Heart left ventricle (tissue), 13 donors: ENCODE data around the gene TNRC18.

Experiments used
- POLR2A ChIP-seq, 2 donors: fragments of 450-650 bp; IDR thresholded peaks; one replicate each; pipeline ENCODE4 v1.6.1; 2017; ENCODE audit warnings: antibody characterized with exemption in 2 of 2, mild to moderate bottlenecking in 2 of 2, moderate library complexity in 2 of 2
- TF ChIP-seq, protein P1 (sequence below), 12 donors: fragments of 200-600 bp; sonication (generic) in 4 of 12; IDR thresholded peaks; one replicate each; pipeline versions ENCODE4 v1.5.0 to v1.8.0; 2018 to 2022; ENCODE audit warnings: antibody characterized with exemption in 12 of 12, mild to moderate bottlenecking in 5 of 12
- donor health status: ischemic (EF 13 %, LVEDD 7.1; RV severe dilation, severe dysfunction).
- donor health status: DM: no; HTN: yes; CAD: no.
- donor health status: DM: no; HTN: no; CAD: no.
- donor health status: ischemic (EF 25% LVEDD 6.9; RV normal size, moderate dysfunction).
- donor health status: ischemic (EF 25% LVEDD 5.7; RV mildly dilated, moderate dysfunction).
- donor health status: ischemic (EF 35%, LVEDD 5.7; RV mildly dilated, moderate dysfunction).
- donor health status: nonischemic (EF 11% LVEDD 7.7; RV severe dilation, severe dysfunction).
- donor health status: DM: yes; HTN: yes; CAD: no.
- donor health status: PGD.
- donor health status: ischemic (EF 29% LVEDD 5.4; RV normal size, mild dysfunction).
- donor health status: nonischemic (EF 23%, LVEDD 6.1; RV moderate dilation, normal function).

DNA sequence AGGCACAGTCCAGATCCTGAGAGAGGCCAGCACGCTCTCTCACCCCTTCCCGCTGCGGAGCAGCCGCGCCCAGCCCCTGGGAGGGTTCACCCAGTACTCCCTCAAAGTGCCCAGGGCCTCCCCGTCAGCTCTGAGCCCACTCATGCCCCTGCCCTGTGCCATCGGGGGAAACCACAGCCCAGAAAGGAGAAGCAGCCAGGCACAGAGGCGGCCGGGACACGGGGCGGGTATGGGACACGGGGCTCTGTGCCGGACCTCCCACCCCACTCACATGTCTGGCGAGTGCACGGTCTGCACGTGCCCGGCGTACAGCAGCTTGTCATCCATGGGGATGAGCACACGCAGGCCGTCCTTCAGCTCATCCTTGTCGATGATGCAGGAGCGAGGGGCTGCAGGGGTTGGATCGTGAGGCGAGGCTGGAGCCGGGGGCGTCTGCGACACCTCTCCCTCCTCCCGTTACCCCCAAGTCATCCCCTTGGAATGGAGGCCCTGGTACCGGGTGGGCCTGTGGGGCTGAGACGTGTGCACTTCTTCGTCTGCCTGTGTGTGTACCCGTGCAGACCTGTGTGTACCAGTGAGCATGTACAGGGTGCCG is 102.7 kb downstream of the TNRC18 start:
- TF ChIP-seq, protein P1, sequence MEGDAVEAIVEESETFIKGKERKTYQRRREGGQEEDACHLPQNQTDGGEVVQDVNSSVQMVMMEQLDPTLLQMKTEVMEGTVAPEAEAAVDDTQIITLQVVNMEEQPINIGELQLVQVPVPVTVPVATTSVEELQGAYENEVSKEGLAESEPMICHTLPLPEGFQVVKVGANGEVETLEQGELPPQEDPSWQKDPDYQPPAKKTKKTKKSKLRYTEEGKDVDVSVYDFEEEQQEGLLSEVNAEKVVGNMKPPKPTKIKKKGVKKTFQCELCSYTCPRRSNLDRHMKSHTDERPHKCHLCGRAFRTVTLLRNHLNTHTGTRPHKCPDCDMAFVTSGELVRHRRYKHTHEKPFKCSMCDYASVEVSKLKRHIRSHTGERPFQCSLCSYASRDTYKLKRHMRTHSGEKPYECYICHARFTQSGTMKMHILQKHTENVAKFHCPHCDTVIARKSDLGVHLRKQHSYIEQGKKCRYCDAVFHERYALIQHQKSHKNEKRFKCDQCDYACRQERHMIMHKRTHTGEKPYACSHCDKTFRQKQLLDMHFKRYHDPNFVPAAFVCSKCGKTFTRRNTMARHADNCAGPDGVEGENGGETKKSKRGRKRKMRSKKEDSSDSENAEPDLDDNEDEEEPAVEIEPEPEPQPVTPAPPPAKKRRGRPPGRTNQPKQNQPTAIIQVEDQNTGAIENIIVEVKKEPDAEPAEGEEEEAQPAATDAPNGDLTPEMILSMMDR (IDR thresholded peaks at IDR 0.05), result no peak
- no peak for TF ChIP-seq POLR2A (IDR thresholded peaks at IDR 0.05)
